NCI-H2227 treated with DMSO at 0.1 percent for 48 hours (cell line): ENCODE data around the gene FAXDC2.
"Not testable (repeated sequence)": the region's sequence is repeated elsewhere in the genome, so short reads cannot be mapped to it uniquely, and the experiment has no call there.

Experiments
- DNase-seq: peaks from one replicate; lab custom pipeline; 2025; lab: John Stamatoyannopoulos, UW

FAXDC2 gene

GRCh38 chr5:154830219-154830595, 20.2 kb downstream of the FAXDC2 start:
- DNase-seq, result no peak

- DNase-seq, result no peak
These were observed 20.7 kb downstream of the FAXDC2 start for GRCh38 chr5:154829589-154830218.

GRCh38 chr5:154829181-154829588, 21.2 kb downstream of the FAXDC2 start:
- no peak for DNase-seq

GRCh38 chr5:154824070-154824469, 26.3 kb downstream of the FAXDC2 start:
- DNase-seq, result no peak

GRCh38 chr5:154823605-154824004, 26.8 kb downstream of the FAXDC2 start:
- DNase-seq, result no peak

GRCh38 chr5:154822896-154823295, 27.5 kb downstream of the FAXDC2 start:
- not testable (repeated sequence) for DNase-seq

GRCh38 chr5:154820383-154820782, 30.0 kb downstream of the FAXDC2 start:
- DNase-seq, result no peak

- DNase-seq, result no peak
These were observed 30.9 kb downstream of the FAXDC2 start for GRCh38 chr5:154819546-154819945.

GRCh38 chr5:154818471-154819116, 31.8 kb downstream of the FAXDC2 start:
- DNase-seq, result no peak

- DNase-seq, result no peak
These were observed 32.6 kb downstream of the FAXDC2 start for GRCh38 chr5:154817815-154818214.

GRCh38 chr5:154816891-154817492, 33.4 kb downstream of the FAXDC2 start:
- DNase-seq, result no peak

- no peak for DNase-seq
These were observed 34.6 kb downstream of the FAXDC2 start for GRCh38 chr5:154815684-154816247.

GRCh38 chr5:154815025-154815424, 35.4 kb downstream of the FAXDC2 start:
- no peak for DNase-seq

- no peak for DNase-seq
These were observed 36.7 kb downstream of the FAXDC2 start for GRCh38 chr5:154813736-154814135.

GRCh38 chr5:154813158-154813557, 37.2 kb downstream of the FAXDC2 start:
- no peak for DNase-seq

GRCh38 chr5:154811653-154812465, 38.5 kb downstream of the FAXDC2 start:
- DNase-seq, result peak; percentile 1

GRCh38 chr5:154811239-154811638, 39.2 kb downstream of the FAXDC2 start:
- no peak for DNase-seq

- DNase-seq, result no peak
These were observed 44.2 kb downstream of the FAXDC2 start for GRCh38 chr5:154806176-154806575.

GRCh38 chr5:154802050-154802449, 48.4 kb downstream of the FAXDC2 start:
- DNase-seq, result no peak

GRCh38 chr5:154801083-154801482, 49.3 kb downstream of the FAXDC2 start:
- DNase-seq, result no peak

- DNase-seq, result no peak
These were observed 49.8 kb downstream of the FAXDC2 start for GRCh38 chr5:154800582-154800981.

- no peak for DNase-seq
These were observed 52.6 kb downstream of the FAXDC2 start for GRCh38 chr5:154797762-154798161.
